Ovary (tissue), 3 donors: Measurements from ENCODE around the gene NCOA6.

Experiments
- POLR2A ChIP-seq: fragments of 450-650 bp; IDR thresholded peaks from one replicate; pipeline ENCODE4 v1.6.1; 2017; ENCODE audit warnings: antibody characterized with exemption, mild to moderate bottlenecking, moderate library complexity
- TF ChIP-seq, protein P1 (sequence below), 3 donors: fragments of 450-650 bp in 2 of 3; fragments of 200-600 bp in 1 of 3; IDR thresholded peaks; one replicate each; pipeline versions ENCODE4 v1.5.1 to v1.8.0; 2016 to 2022; ENCODE audit warnings: antibody characterized with exemption in 3 of 3, mild to moderate bottlenecking in 1 of 3
- donor health status: DM: no; HTN: no; CAD: no.

DNA sequence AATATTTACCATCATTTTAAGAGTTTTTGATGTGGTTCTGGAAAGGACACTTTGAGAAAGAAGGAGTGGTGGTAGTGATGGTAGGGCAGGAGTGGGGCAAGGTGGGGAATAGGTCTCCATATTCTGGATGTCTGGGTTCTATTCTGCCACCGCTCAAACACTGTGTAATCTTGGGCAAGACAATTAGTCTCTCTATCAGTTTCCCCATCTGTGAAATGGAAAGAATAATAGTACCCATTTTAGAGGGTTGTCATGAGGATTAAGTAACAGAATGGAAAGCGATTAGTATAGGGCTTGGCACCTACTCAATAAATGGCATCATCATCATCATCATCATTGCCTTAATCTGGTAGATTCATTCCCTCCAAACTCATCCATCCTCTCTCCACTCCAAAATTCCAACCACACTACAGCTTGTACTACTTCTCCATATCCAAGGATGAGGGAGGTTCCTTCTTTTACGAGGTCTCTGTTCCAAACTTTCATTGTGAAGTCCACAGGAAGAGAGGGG, 48.2 kb upstream of the NCOA6 start:
- TF ChIP-seq, protein P1, sequence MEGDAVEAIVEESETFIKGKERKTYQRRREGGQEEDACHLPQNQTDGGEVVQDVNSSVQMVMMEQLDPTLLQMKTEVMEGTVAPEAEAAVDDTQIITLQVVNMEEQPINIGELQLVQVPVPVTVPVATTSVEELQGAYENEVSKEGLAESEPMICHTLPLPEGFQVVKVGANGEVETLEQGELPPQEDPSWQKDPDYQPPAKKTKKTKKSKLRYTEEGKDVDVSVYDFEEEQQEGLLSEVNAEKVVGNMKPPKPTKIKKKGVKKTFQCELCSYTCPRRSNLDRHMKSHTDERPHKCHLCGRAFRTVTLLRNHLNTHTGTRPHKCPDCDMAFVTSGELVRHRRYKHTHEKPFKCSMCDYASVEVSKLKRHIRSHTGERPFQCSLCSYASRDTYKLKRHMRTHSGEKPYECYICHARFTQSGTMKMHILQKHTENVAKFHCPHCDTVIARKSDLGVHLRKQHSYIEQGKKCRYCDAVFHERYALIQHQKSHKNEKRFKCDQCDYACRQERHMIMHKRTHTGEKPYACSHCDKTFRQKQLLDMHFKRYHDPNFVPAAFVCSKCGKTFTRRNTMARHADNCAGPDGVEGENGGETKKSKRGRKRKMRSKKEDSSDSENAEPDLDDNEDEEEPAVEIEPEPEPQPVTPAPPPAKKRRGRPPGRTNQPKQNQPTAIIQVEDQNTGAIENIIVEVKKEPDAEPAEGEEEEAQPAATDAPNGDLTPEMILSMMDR (IDR thresholded peaks at IDR 0.05), result no peak
- TF ChIP-seq POLR2A, result no peak
